Colonic mucosa (tissue), 4 donors: ENCODE data around the gene ASPDH. TPM values are rescaled to one million over a fixed set of nuclear protein-coding genes. Genes with fewer than 3 reads are reported as not detected.

Experiments used
- DNase-seq: peaks from one replicate; pipeline ENCODE4 v3.0.0-alpha.2; 2020
- H3K27ac ChIP-seq: fragments of 200-600 bp; one replicate; pipeline ENCODE4 v1.8.0; 2021
- H3K27me3 ChIP-seq: fragments of 200-600 bp; one replicate; pipeline ENCODE4 v1.8.0; 2021
- H3K36me3 ChIP-seq: fragments of 200-600 bp; one replicate; pipeline ENCODE4 v1.8.0; 2021
- H3K4me1 ChIP-seq: fragments of 200-600 bp; one replicate; pipeline ENCODE4 v1.8.0; 2021; ENCODE audit warnings: mild to moderate bottlenecking
- H3K4me3 ChIP-seq: fragments of 200-600 bp; one replicate; pipeline ENCODE4 v1.8.0; 2021
- H3K9ac ChIP-seq, 2 donors: one replicate each; pipeline ENCODE4 v1.7.0; 2013; ENCODE audit warnings: control low read depth in 2 of 2, low read depth in 2 of 2, low read length in 2 of 2
- H3K9me3 ChIP-seq: fragments of 200-600 bp; one replicate; pipeline ENCODE4 v1.8.0; 2021
- CTCF ChIP-seq: fragments of 200-600 bp; IDR thresholded peaks from one replicate; pipeline ENCODE4 v1.8.0; 2022; ENCODE audit warnings: antibody characterized with exemption, mild to moderate bottlenecking
- intact Hi-C: fragments of 100-400 bp; cut with DNase I; formaldehyde crosslinking; loops from one replicate; pipeline ENCODE4 v1.14.1; 2022
- total RNA-seq, 2 donors: library from RNA; stranded (reverse); fragmentation: NEBNext Ultra II Directional in 1 of 2; extraction: Animal tissue kit (Norgen Biotek cat#: 25700) in 1 of 2; gene quantifications; one replicate each; pipeline ENCODE4 v1.2.1, GENCODE V29; 2021
- donor health status: healthy.
- donor health status: DM: no; HTN: no; CAD: no.
- donor health status: DM: no; HTN: no; CAD: no.

Gene ASPDH
- total RNA-seq, 2 donors from 2014 or later, result not detected

- Histone ChIP-seq H3K4me3 (no peak overlapping the region), H3K9me3 (no peaks in the 10 kb centered on the region), H3K4me1 (no peaks in the 10 kb centered on the region), H3K9ac (no peak overlapping the region), H3K27me3 (no peaks in the 10 kb centered on the region), H3K27ac (no peak overlapping the region), H3K36me3 (no peaks in the 10 kb centered on the region)
- intact Hi-C loops, result no loop called here
- no peak for TF ChIP-seq CTCF
- DNase-seq, result no peak
These were observed 17.3 kb downstream of the ASPDH start for GRCh38 chr19:50496189-50497021.

GRCh38 chr19:50495020-50495531 is 18.6 kb downstream of the ASPDH start:
- H3K36me3 ChIP-seq, result no peaks in the 10 kb centered on the region
- intact Hi-C loops, result no loop called here

GRCh38 chr19:50494186-50495019 is 19.3 kb downstream of the ASPDH start:
- intact Hi-C loops, result no loop called here
- DNase-seq, result no peak
- no peaks in the 10 kb centered on the region for H3K4me1 ChIP-seq
- H3K27ac ChIP-seq, result no peak overlapping the region
- no peak for TF ChIP-seq CTCF
- no peak overlapping the region for H3K4me3 ChIP-seq
- no peaks in the 10 kb centered on the region for H3K36me3 ChIP-seq
- H3K27me3 ChIP-seq, result no peaks in the 10 kb centered on the region
- no peaks in the 10 kb centered on the region for H3K9me3 ChIP-seq
- H3K9ac ChIP-seq, result no peak overlapping the region

More at GRCh38 chr19:50495020-50495531, 18.6 kb downstream of the ASPDH start:
- Histone ChIP-seq H3K9ac (no peak overlapping the region), H3K9me3 (no peaks in the 10 kb centered on the region), H3K27me3 (no peaks in the 10 kb centered on the region), H3K4me1 (no peaks in the 10 kb centered on the region), H3K4me3 (no peak overlapping the region), H3K27ac (no peak overlapping the region)
- DNase-seq, result no peak
- TF ChIP-seq CTCF, result no peak

- no peak for DNase-seq
- intact Hi-C loops, result no loop called here
These were observed 20.5 kb downstream of the ASPDH start for GRCh38 chr19:50493171-50493570.

More at GRCh38 chr19:50493171-50493570, 20.5 kb downstream of the ASPDH start:
- H3K4me1 ChIP-seq, result no peaks in the 10 kb centered on the region
- no peak overlapping the region for H3K4me3 ChIP-seq
- no peak overlapping the region for H3K27ac ChIP-seq
- H3K36me3 ChIP-seq, result no peaks in the 10 kb centered on the region
- H3K9ac ChIP-seq, result no peak overlapping the region
- no peaks in the 10 kb centered on the region for H3K9me3 ChIP-seq
- no peaks in the 10 kb centered on the region for H3K27me3 ChIP-seq
- no peak for TF ChIP-seq CTCF
